IMR-90 (cell line): ENCODE measurements around the gene TGM6. TPM values are rescaled to one million over a fixed set of nuclear protein-coding genes. Genes with fewer than 3 reads are reported as not detected.

Experiments
- ATAC-seq: fragments of 200-7000 bp; cut with Tn5 transposase; 2 replicates; pipeline ENCODE4 v1.9.1; 2020; ENCODE audit warnings: low read depth, mild to moderate bottlenecking, moderate library complexity
- BruUV-seq: library from RNA; stranded (reverse); fragments of 400-500 nt; replicated peaks from 2 replicates; lab custom pipeline; 2021; lab: Mats Ljungman, UMichigan
- CTCF ChIA-PET: fragments of 300-600 bp; formaldehyde crosslinking; extraction: SDS; loops from one replicate; lab custom pipeline; 2021; ENCODE audit warnings: antibody characterized with exemption; lab: Yijun Ruan, JAX
- POLR2A ChIA-PET: fragments of 300-600 bp; sonication (Branson Sonifier 250); formaldehyde crosslinking; loops from one replicate; lab custom pipeline; 2022; ENCODE audit warnings: antibody characterized with exemption; ENCODE audit not compliant: unreplicated experiment; lab: Charles Lee
- DNase-seq: peaks from one replicate; pipeline ENCODE4 v3.0.0; 2013
- H2AFZ ChIP-seq: replicated peaks from 2 replicates; pipeline ENCODE3; 2013; ENCODE audit warnings: low read length, mild to moderate bottlenecking; ENCODE audit not compliant: poor library complexity
- H2AK5ac ChIP-seq: 2 replicates; pipeline ENCODE4 v1.6.1; 2013; ENCODE audit warnings: low read depth, low read length, inconsistent platforms
- H2AK9ac ChIP-seq: replicated peaks from 2 replicates; pipeline ENCODE3; 2013; ENCODE audit warnings: mild to moderate bottlenecking, low read depth, low read length, moderate library complexity; ENCODE audit not compliant: poor library complexity
- H2BK120ac ChIP-seq: 2 replicates; pipeline ENCODE4 v1.6.1; 2013; ENCODE audit warnings: low read depth, low read length, inconsistent platforms
- H2BK15ac ChIP-seq: 3 replicates; pipeline ENCODE4 v1.6.1; 2013; ENCODE audit warnings: low read depth, low read length, inconsistent platforms
- H2BK20ac ChIP-seq: 2 replicates; pipeline ENCODE4 v1.6.1; 2013; ENCODE audit warnings: low read depth, mild to moderate bottlenecking, inconsistent platforms, low read length, moderate library complexity
- H2BK5ac ChIP-seq: 2 replicates; pipeline ENCODE4 v1.6.1; 2013; ENCODE audit warnings: mild to moderate bottlenecking, low read depth, low read length, inconsistent platforms; ENCODE audit not compliant: poor library complexity, severe bottlenecking
- H3K14ac ChIP-seq: replicated peaks from 2 replicates; pipeline ENCODE4 v1.6.1; 2013; ENCODE audit warnings: low read depth, low read length, inconsistent platforms
- H3K18ac ChIP-seq: 2 replicates; pipeline ENCODE4 v1.6.1; 2013; ENCODE audit warnings: low read depth, low read length, control low read depth
- H3K23ac ChIP-seq: 2 replicates; pipeline ENCODE4 v1.6.1; 2013; ENCODE audit warnings: low read depth, low read length, inconsistent platforms
- H3K27ac ChIP-seq: 2 replicates; pipeline ENCODE4 v1.5.1; 2013; ENCODE audit warnings: mild to moderate bottlenecking, control low read depth, low read length; ENCODE audit not compliant: insufficient read depth
- H3K27me3 ChIP-seq: 2 replicates; pipeline ENCODE4 v1.6.1; 2013; ENCODE audit warnings: low read length; ENCODE audit not compliant: control insufficient read depth, insufficient read depth
- H3K36me3 ChIP-seq: 2 replicates; pipeline ENCODE4 v1.6.1; 2013; ENCODE audit warnings: low read length, mixed read lengths; ENCODE audit not compliant: control insufficient read depth, insufficient read depth
- H3K4ac ChIP-seq: 2 replicates; pipeline ENCODE4 v1.6.1; 2013; ENCODE audit warnings: low read depth, low read length, inconsistent platforms
- H3K4me1 ChIP-seq: 2 replicates; pipeline ENCODE4 v1.6.1; 2013; ENCODE audit warnings: low read length, mixed read lengths; ENCODE audit not compliant: control insufficient read depth, insufficient read depth
- H3K4me2 ChIP-seq: 2 replicates; pipeline ENCODE4 v1.6.1; 2013; ENCODE audit warnings: low read depth, mild to moderate bottlenecking, control low read depth, low read length, moderate library complexity
- H3K4me3 ChIP-seq: 2 replicates; pipeline ENCODE4 v1.5.1; 2013; ENCODE audit warnings: low read depth, mild to moderate bottlenecking, control low read depth, low read length, moderate library complexity; ENCODE audit not compliant: insufficient read depth
- H3K56ac ChIP-seq: 2 replicates; pipeline ENCODE4 v1.6.1; 2013; ENCODE audit warnings: low read length, inconsistent platforms; ENCODE audit not compliant: insufficient read depth; ENCODE audit errors: extremely low read depth
- H3K79me1 ChIP-seq, 2 experiments: 2 replicates each; pipeline ENCODE4 v1.6.1; 2013; ENCODE audit warnings: low read length in 2 of 2, inconsistent platforms in 1 of 2, low read depth in 1 of 2
- H3K9ac ChIP-seq: 2 replicates; pipeline ENCODE4 v1.6.1; 2013; ENCODE audit warnings: low read depth, low read length, control low read depth
- H3K9me1 ChIP-seq: 2 replicates; pipeline ENCODE4 v1.6.1; 2013; ENCODE audit warnings: low read length, inconsistent platforms; ENCODE audit not compliant: insufficient read depth
- H3K9me3 ChIP-seq: 2 replicates; pipeline ENCODE4 v1.6.1; 2013; ENCODE audit warnings: low read length; ENCODE audit not compliant: control insufficient read depth, insufficient read depth
- H4K20me1 ChIP-seq: 2 replicates; pipeline ENCODE4 v1.6.1; 2013; ENCODE audit warnings: low read length, inconsistent platforms; ENCODE audit not compliant: insufficient read depth
- H4K5ac ChIP-seq: 2 replicates; pipeline ENCODE4 v1.6.1; 2013; ENCODE audit warnings: mild to moderate bottlenecking, low read depth, low read length, control low read depth
- H4K8ac ChIP-seq, 2 experiments: 2 replicates each; pipeline ENCODE4 v1.6.1; 2013; ENCODE audit warnings: low read depth in 2 of 2, low read length in 2 of 2, control low read depth in 1 of 2, inconsistent platforms in 1 of 2
- H4K91ac ChIP-seq: 2 replicates; pipeline ENCODE4 v1.6.1; 2013; ENCODE audit warnings: low read depth, low read length, inconsistent platforms; ENCODE audit not compliant: insufficient read depth
- BHLHE40 ChIP-seq: fragments of 150-350 bp; IDR thresholded peaks from 2 replicates; pipeline ENCODE4 v1.6.1; 2016; ENCODE audit warnings: mild to moderate bottlenecking, low read depth, low read length
- CEBPB ChIP-seq: IDR thresholded peaks from 2 replicates; pipeline ENCODE4 v1.6.1; 2012; ENCODE audit warnings: low read depth, low read length, improper control_type of control experiment
- CHD1 ChIP-seq: IDR thresholded peaks from 2 replicates; pipeline ENCODE4 v1.6.1; 2012; ENCODE audit warnings: low read depth, low read length, improper control_type of control experiment
- MAZ ChIP-seq: IDR thresholded peaks from 2 replicates; pipeline ENCODE4 v1.6.1; 2012; ENCODE audit warnings: low read depth, mild to moderate bottlenecking, low read length, improper control_type of control experiment, moderate library complexity, borderline replicate concordance
- NFE2L2 ChIP-seq: fragments of 150-350 bp; IDR thresholded peaks from 2 replicates; pipeline ENCODE4 v1.6.1; 2016; ENCODE audit warnings: low read depth, mild to moderate bottlenecking, low read length
- POLR2A ChIP-seq: IDR thresholded peaks from 2 replicates; pipeline ENCODE4 v1.6.1; 2012; ENCODE audit warnings: mild to moderate bottlenecking, low read depth, low read length
- RAD21 ChIP-seq: IDR thresholded peaks from 2 replicates; pipeline ENCODE4 v1.6.1; 2012; ENCODE audit warnings: low read length, improper control_type of control experiment
- RFX5 ChIP-seq: IDR thresholded peaks from 2 replicates; pipeline ENCODE4 v1.8.0; 2012; ENCODE audit warnings: low read depth, mild to moderate bottlenecking, low read length, moderate library complexity
- SMC3 ChIP-seq: fragments of 150-350 bp; IDR thresholded peaks from 2 replicates; pipeline ENCODE4 v1.6.1; 2016; ENCODE audit warnings: low read depth, mild to moderate bottlenecking, antibody characterized with exemption, low read length, moderate library complexity
- WGBS, 2 experiments: methylation state at CpG; one replicate each; pipeline versions ENCODE4 v1.1.5 to v1.1.7; 2013; ENCODE audit warnings: missing lambda C conversion rate in 2 of 2; ENCODE audit not compliant: insufficient read length in 1 of 2; ENCODE audit errors: extremely low coverage in 2 of 2; 5-methylcytosine and 5-hydroxymethylcytosine counted together
- dilution Hi-C: fragments of 300-500 bp; cut with HindIII; formaldehyde crosslinking; loops from one replicate; pipeline ENCODE4 v1.14.3; 2018; ENCODE audit warnings: low sequenced_read_pairs; ENCODE audit not compliant: unreplicated experiment
- in situ Hi-C: fragments of 300-500 bp; cut with MboI; formaldehyde crosslinking; loops from 3 replicates; pipeline ENCODE4 v1.14.3; 2019; ENCODE audit warnings: low sequenced_read_pairs, inconsistent platforms, mixed read lengths
- intact Hi-C: fragments of 100-400 bp; cut with micrococcal nuclease; formaldehyde crosslinking; loops from 2 replicates; pipeline ENCODE4 v1.10.0; 2022
- polyA plus RNA-seq, 3 experiments: library from polyadenylated mRNA; depleted of rRNA; stranded (reverse); fragments of >200 nt; gene quantifications; 2 replicates each; pipeline ENCODE4 v1.2.3, GENCODE V29; 2012; ENCODE audit warnings: low replicate concordance in 1 of 3
- total RNA-seq: library from RNA; depleted of rRNA; stranded (reverse); fragments of >200 nt; gene quantifications from 2 replicates; pipeline ENCODE4 v1.2.3, GENCODE V29; 2012
- TF ChIP-seq, protein P1 (sequence below): fragments of 150-350 bp; IDR thresholded peaks from 2 replicates; pipeline ENCODE4 v1.6.1; 2016; ENCODE audit warnings: low read depth, mild to moderate bottlenecking, low read length, moderate library complexity, borderline replicate concordance
- TF ChIP-seq, protein P2 (sequence below): conservative IDR thresholded peaks from 2 replicates; pipeline ENCODE4 v1.5.1; 2012; ENCODE audit warnings: mild to moderate bottlenecking, low read depth, low read length, improper control_type of control experiment
- TF ChIP-seq, protein P3 (sequence below): fragments of 150-350 bp; IDR thresholded peaks from 2 replicates; pipeline ENCODE4 v1.6.1; 2017; ENCODE audit warnings: mild to moderate bottlenecking, antibody characterized with exemption, low read length, low read depth

The TGM6 gene
- total and polyA plus RNA-seq, 2 of the 4 experiments (the other 2 are of a cell fraction) = not detected

DNA sequence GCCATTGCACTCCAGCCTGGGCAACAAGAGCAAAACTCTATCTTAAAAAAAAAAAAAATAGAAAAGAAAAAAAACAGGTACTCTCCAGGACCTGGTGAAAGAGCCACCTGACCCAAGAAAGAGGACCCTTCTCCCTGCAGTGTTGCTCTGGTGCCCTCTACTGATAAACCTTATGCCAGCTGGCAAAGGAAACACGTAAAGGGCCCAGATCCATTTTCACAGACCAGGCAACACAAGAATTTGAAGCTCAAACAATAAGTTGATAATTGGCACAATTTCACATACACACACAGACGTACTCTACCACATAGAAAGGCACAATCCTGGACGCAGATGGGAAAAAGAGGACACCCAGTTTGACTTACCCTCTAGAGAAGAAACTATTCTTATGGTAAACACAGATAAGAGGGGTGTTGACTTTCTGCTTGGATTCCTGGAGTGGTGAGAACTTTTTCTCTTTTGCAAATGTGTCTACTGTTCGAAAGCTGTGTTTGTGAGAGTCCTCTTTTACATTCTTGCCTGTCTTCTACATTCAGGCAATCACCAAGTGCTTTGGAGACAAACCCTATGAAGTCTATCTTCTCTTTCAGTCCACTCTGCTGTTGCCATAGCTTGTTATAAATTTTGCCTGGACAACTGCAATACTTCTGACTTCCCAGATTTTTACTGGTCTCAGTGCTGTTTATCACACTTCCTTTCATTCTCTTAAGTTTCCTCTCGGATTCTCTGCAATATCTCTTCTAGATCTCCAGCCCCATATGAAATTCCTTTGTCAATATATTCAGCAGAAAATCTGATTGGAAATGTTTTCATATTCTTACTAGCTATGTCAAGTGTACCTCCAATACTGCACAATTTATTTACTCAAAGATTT is 96.3 kb downstream of the TGM6 start:
- DNase-seq = no peak
- no peak overlapping the region for H2AK5ac ChIP-seq
- no peak overlapping the region for H3K14ac ChIP-seq
- no peak for ATAC-seq
- no TSS peak for BruUV-seq
- H2BK5ac ChIP-seq = no peak overlapping the region
- H2BK15ac ChIP-seq = no peak overlapping the region
- in situ Hi-C loops = no loop called here
- dilution Hi-C loops = no loop called here
- no peak overlapping the region for H4K8ac ChIP-seq
- CTCF ChIA-PET = interaction anchor here (0.5 to 0.8 kb wide), 2 partner anchors 18 to 45 kb away, joined by 3 to 6 read pairs; no protein-coding TSS in a partner anchor
- H3K4me2 ChIP-seq = no peak overlapping the region
- no peak overlapping the region for H3K56ac ChIP-seq
- POLR2A ChIA-PET = no interaction called here
- H4K20me1 ChIP-seq = no peaks in the 10 kb centered on the region
- no peaks in the 10 kb centered on the region for H3K9me3 ChIP-seq
- H3K23ac ChIP-seq = no peak overlapping the region
- peaks cover 7% of the 10 kb centered on the region for H3K36me3 ChIP-seq
- no peak overlapping the region for H4K91ac ChIP-seq
- H3K9me1 ChIP-seq = peaks cover 4% of the 10 kb centered on the region; the same call in 1 of the 2 replicates
- H2AFZ ChIP-seq = no peak overlapping the region
- no peak overlapping the region for H2BK20ac ChIP-seq
- no peak overlapping the region for H3K27ac ChIP-seq
- H3K18ac ChIP-seq = no peak overlapping the region
- no peak overlapping the region for H3K9ac ChIP-seq
- no peak overlapping the region for H2AK9ac ChIP-seq
- WGBS, 2 experiments = 83% methylated on average over 1 of the region's 5 CpGs; no CpG with 5 or more reads in 1 of the 2 experiments
- TF ChIP-seq MAZ = no peak
- TF ChIP-seq SMC3 = no peak
- TF ChIP-seq RAD21 = no peak
- TF ChIP-seq, protein P1, sequence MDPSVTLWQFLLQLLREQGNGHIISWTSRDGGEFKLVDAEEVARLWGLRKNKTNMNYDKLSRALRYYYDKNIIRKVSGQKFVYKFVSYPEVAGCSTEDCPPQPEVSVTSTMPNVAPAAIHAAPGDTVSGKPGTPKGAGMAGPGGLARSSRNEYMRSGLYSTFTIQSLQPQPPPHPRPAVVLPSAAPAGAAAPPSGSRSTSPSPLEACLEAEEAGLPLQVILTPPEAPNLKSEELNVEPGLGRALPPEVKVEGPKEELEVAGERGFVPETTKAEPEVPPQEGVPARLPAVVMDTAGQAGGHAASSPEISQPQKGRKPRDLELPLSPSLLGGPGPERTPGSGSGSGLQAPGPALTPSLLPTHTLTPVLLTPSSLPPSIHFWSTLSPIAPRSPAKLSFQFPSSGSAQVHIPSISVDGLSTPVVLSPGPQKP = no peak
- no peak for TF ChIP-seq BHLHE40
- TF ChIP-seq NFE2L2 = no peak
- no peak for TF ChIP-seq POLR2A
- no peak for TF ChIP-seq CHD1
- TF ChIP-seq, protein P2, sequence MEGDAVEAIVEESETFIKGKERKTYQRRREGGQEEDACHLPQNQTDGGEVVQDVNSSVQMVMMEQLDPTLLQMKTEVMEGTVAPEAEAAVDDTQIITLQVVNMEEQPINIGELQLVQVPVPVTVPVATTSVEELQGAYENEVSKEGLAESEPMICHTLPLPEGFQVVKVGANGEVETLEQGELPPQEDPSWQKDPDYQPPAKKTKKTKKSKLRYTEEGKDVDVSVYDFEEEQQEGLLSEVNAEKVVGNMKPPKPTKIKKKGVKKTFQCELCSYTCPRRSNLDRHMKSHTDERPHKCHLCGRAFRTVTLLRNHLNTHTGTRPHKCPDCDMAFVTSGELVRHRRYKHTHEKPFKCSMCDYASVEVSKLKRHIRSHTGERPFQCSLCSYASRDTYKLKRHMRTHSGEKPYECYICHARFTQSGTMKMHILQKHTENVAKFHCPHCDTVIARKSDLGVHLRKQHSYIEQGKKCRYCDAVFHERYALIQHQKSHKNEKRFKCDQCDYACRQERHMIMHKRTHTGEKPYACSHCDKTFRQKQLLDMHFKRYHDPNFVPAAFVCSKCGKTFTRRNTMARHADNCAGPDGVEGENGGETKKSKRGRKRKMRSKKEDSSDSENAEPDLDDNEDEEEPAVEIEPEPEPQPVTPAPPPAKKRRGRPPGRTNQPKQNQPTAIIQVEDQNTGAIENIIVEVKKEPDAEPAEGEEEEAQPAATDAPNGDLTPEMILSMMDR = no peak
- no peak for TF ChIP-seq RFX5
- TF ChIP-seq, protein P3, sequence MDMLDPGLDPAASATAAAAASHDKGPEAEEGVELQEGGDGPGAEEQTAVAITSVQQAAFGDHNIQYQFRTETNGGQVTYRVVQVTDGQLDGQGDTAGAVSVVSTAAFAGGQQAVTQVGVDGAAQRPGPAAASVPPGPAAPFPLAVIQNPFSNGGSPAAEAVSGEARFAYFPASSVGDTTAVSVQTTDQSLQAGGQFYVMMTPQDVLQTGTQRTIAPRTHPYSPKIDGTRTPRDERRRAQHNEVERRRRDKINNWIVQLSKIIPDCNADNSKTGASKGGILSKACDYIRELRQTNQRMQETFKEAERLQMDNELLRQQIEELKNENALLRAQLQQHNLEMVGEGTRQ = no peak
- no peak for TF ChIP-seq CEBPB
- no peak overlapping the region for H3K4ac ChIP-seq
- H3K4me3 ChIP-seq = no peak overlapping the region
- intact Hi-C loops = no loop called here
- H4K5ac ChIP-seq = no peak overlapping the region
- no peaks in the 10 kb centered on the region for H3K4me1 ChIP-seq
- H3K79me1 ChIP-seq = peaks cover 5 to 8% of the 10 kb centered on the region in 2 experiments; a peak in 3 of 4 replicates
- no peak overlapping the region for H2BK120ac ChIP-seq
- no peaks in the 10 kb centered on the region for H3K27me3 ChIP-seq
